Right lung (tissue), 5 donors: ENCODE results near the gene RPL5. TPM values are rescaled to one million over a fixed set of nuclear protein-coding genes. Genes with fewer than 3 reads are reported as not detected.

Source experiments
- DNase-seq, 2 donors: peaks; one replicate each; pipeline ENCODE4 v3.0.0-alpha.2; 2013
- polyA plus RNA-seq, 5 donors: library from polyadenylated mRNA; unstranded; fragments of 120-200 nt; gene quantifications; one replicate each; pipeline versions ENCODE4 v1.2.1 to v1.2.3, GENCODE V29; 2013; ENCODE audit warnings: inconsistent platforms in 1 of 5, low replicate concordance in 1 of 5; ENCODE audit not compliant: insufficient read length in 5 of 5, insufficient read depth in 1 of 5

Gene RPL5
- polyA plus RNA-seq, 5 donors = 2,868 to 3,314 (median 3,014) TPM

DNA sequence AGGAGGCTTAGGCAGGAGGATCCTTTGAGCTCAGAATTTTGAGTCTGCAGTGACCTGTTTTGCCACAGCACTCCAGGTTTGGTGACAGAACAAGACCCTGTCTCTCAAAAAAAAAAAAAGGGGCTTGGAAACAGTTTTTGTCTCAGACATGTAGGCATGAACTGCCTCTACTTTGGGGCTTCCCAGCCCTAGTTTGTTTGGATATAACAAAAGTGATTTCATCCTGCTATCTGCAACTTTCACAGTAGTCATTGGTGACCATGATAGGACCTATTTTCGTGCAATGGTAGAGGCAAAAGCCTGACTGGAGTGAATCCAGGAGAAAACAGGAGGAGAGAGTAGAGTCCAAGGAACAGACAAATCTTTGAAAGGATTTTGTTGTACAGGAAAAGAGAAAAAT lies 26.6 kb upstream of the RPL5 start:
- DNase-seq = no peak

DNA sequence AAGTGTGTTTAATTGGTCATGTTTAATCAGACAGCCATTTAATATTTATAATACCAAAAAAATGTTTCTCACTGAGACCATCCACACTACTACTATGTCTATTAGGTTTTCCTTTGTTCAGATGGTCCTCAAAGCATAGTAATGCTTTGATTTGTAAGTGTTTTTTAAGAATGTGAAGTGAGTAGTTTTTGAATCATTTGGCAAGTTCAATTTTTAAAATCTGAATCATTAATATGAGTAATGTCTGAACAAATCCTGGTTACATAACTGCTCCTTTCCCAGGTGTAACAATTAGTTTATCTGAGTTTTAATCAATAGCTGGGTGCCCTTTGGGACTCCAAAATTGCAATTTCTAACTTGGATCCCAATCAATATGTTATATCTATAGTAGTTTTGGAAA lies 23.5 kb upstream of the RPL5 start:
- DNase-seq = no peak

DNA sequence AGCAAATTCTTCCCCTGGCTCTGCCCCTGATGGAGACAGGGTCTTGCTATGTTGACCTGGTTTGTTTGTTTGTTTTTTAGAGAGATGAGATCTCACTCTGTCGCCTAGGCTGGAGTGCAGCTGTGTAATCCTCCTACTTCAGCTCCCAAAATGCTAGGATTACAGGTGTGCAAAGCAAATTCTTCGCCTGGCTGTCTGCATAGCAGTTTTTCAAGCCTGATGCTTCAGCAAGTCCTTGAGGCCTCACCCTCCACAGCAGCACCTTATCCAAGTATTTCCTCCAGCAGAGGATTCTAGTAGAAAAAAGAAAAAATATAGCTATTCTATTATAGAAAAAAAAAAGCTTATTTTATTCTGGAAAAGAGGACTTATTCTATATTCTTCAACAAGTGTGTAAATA lies 15.1 kb upstream of the RPL5 start:
- no peak for DNase-seq

DNA sequence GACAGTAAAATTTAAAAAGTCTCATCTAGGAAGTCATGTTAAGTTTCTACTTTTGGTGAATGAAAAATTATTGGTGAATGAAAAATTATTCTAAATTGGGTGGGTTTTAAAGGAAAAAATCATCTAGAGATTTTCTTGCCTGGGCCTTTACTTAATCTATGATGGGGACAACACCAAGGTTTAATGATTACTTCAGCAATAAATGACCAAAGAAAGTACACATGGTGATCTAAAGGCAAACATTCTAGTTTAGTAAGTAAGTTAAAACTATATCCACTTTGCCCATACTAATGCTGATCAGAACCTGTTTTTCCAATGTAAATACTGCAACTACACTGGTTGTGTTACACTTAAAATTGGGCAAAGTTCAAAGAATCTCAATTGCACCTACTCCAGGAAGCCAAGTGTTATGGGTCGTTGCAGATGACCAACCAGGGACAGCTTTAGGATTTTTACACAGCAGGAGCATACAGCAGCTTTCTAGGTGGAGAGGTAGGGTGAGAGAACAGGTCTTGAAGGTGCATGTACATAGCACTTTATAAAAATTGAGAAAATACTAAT lies 14.6 kb upstream of the RPL5 start:
- DNase-seq = no peak

DNA sequence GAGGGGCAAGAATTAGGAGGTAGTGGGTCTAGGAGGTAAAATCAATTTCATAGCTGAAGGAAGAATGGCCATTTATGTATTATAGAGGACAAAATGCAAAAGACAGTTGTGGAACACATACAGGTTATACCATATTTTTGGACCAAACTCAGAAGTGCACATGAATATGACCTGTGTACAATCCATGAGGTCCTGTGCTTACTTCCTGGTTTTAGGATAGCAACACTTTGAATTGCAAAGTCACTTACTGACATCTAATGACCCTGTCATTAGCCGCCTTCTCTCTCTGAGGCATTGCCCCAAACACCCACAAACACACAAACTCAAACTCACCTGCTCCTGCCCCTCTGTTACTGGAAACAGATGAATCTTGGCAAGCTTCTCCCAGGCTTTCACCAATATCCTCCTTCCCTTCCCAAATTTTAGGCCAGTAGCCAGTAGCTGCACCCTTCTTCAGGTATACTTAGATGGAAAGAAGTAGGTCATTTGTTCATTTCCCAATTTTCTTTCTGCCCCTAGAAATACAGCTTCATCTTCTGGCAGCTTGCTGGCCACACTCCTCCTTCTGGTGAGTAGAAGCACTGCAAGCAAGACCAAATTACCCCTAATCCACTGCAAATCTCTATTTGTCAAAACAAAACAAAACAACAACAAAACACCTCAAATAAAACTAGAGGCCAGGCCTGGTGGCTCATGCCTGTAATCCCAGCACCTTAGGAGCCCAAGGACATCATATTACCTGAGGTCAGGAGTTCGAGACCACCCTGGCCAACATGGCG lies 13.7 kb upstream of the RPL5 start:
- no peak for DNase-seq

DNA sequence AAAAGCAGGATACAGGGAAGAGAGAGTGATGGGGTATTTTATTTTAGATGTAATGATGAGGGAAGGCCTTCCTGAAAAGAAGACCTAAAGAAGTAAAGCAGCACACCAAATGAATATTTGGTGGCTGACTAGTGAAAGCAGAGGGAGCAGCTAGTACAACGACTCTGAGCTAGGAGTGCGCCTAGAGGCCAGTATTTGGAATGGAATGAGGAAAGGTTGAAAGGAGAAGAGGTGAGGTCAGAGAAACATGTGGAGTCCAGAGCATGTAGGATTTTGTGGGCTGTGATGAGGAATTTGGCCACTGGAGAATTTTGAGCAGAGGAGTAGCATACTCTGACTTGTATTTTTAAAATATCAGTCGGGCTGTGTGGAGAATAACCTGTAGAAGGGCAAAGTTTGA lies 11.8 kb upstream of the RPL5 start:
- no peak for DNase-seq

DNA sequence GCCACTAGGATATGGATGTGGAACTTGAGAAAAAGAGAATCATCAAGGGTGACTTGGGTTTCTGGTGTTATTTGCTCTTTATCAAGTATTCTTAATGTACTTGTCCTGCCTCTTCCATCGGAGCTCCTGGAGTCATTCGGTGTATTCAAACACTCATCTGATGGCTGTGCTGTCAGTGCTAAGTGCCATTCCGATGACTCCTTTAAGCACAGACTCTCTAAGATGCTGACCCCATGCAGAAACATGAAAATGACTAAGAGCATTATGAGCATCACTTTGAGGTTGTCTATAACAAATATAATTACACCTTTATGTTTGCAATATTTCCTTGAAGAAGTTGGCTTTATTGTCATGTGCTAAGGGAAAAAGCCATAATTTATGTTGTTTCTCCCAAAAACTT lies 11.3 kb upstream of the RPL5 start:
- no peak for DNase-seq

DNA sequence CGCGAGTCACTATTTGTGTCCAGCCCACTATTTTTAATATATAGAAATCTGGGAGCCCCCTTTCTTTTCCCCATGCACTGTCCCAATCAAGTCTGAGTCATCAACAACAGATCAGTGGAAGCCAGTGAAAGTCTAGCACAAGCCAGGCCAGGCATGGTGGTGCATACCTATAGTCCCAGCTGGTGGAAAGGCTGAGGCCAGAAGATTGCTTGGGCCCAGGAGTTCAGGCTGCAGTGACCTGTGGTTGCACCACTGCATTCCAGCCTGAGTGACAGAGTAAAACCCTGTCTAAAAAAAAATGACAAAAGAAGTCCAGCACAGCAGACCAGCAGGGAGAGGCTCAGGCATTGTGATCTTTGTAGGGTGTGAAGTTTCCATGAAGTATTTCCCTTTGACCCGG lies 9.0 kb upstream of the RPL5 start:
- no peak for DNase-seq

DNA sequence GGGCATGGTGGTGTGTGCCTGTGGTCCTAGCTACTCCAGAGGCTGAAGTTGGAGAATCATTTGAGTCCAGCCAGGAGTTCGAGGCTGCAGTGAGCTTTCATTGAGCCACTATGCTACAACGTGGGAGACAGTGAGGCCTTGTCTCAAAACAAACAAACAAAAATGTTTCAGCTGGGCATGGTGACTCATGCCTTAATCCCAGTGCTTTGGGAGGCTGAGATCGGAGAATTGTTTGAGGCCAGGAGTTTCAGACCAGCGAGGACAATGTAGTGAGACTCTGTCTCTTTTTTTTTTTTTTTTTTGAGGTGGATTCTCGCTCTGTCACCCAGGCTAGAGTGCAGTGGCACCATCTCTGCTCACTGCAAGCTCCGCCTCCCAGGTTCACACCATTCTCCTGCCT lies 5.0 kb upstream of the RPL5 start:
- DNase-seq = no peak

DNA sequence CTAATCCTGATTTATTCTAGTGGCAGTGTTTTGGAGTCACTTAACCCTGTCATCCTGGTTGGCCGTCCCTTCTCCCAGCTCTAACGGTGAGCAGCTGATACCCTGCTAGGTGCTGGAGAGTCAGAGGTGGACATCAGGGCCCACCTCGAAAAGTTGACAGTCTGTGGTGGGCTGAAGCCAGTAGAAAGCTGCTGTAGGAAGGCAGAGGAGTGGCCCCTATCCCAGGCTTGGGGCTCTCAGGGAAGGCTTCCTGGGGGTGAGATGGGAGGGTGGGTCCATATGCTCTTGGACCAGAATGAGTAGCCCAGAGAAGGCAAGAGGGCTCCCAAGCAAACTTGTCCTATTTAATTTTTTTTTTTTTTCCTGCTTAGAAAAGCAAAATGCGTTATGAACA lies 475 bp upstream of the RPL5 start:
- no peak for DNase-seq

DNA sequence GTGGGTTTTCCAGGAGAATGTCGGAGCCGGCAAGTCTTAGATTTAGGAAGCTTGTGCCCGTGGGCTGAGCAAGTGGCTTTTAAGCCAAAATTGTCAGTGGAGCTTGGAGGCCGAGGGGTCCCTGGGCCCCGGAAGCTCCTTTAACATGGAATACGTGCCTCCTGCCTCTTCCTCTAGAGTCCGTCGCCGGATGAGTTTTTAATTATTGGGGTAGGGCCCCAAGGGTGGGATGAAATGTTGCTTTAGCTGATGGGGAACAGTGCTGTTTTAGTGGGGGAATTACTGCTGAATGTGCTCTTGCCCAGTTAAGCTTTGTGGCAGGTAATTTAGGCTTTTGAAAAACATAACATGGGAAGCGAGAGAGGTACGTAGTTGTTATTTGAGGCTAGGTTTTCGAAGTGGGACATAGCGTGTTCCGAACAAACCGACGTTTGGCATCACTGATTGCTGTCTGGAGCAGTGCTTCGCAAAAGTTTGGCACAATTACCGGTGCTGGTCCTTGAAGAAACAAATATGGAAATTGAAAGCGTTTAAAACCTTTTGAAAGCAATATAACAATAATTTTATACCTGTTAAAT lies 786 bp downstream of the RPL5 start:
- DNase-seq = no peak

DNA sequence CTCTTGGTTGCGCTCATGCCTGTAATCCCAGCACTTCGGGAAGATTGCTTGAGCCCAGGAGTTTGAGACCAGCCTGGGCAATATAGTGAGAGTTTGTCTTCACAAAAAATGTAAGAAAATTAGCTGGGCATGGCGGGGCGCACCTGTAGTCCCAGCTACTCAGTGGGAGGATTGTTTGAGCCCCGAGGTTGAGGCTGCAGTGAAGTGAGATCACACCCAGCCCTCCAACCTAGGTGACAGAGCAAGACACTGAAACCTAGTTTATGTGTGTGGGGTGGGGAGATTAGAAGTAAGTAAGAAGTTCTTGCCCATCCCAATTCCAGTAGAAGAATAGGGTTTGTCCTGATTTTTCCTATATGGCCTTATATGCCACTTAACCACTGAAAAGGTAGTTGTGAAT lies 2.0 kb downstream of the RPL5 start:
- no peak for DNase-seq

DNA sequence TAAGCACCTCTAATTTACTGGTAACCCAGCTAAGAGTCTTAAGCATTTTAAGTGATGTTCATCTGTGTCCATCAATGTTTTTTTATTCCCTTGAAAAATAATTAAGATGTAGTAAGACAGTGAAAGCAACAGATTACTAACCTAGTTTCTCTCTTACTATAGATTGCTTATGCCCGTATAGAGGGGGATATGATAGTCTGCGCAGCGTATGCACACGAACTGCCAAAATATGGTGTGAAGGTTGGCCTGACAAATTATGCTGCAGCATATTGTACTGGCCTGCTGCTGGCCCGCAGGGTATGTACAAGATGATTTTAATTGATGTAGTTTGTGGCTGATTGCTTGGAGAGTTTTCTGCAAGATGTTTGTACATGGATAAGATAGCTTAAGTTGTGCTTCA lies 2.8 kb downstream of the RPL5 start:
- DNase-seq = no peak

DNA sequence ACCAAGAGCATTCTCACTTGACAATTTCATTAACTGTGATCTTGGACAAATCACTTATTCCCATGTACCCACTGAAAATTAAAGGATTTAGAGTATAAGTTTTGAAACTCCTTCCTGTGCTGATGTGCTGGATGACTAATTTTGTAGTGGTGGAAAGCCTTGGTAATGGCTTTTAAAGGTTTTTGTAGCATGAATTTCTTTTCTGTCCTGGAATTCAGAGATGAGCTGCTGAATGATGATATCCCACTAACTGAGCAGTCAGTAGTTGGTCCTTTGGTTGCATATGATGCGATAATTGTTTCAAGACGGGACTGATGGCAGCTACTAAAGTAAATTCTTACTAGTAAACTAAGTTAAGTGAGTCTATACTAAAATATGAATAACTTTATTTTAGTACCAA lies 5.2 kb downstream of the RPL5 start:
- DNase-seq = no peak

DNA sequence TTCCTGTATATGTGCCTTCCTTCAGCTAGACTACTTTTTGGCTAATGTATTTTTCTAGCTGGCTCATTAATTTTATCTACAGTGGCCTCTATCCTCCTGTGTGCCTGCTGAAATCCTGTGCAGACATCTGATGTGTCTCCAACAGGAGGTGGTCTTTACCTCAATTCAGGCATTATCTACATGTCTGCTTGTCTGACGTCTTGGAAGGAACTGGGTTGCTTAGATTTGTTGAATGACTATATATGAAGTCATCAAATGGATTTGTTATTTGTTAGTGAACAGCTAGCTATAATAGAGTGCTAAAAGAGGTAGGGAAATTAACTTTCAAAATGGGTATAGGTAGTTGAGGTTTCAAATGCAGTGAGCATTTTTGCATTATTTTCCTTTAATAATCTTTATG lies 6.7 kb downstream of the RPL5 start:
- DNase-seq = no peak

DNA sequence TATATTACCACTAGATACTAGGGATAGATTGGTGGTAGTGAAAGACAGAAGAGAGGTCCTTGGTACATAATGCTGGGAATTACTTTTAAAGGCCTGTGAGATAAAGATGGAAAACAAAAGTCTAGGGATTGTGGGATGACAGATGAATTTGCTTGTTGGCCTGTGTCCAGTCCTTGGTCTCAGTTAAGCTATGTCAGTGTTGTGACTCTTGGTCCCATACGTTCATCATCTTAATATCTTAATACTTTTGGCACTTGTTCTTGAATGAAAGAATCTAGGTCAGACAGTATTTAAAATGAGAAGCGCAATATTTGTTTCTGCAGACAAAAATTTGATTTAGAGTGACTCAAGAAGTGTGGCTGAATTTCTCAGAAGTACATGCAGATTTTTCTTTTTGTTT lies 7.6 kb downstream of the RPL5 start:
- DNase-seq = no peak

DNA sequence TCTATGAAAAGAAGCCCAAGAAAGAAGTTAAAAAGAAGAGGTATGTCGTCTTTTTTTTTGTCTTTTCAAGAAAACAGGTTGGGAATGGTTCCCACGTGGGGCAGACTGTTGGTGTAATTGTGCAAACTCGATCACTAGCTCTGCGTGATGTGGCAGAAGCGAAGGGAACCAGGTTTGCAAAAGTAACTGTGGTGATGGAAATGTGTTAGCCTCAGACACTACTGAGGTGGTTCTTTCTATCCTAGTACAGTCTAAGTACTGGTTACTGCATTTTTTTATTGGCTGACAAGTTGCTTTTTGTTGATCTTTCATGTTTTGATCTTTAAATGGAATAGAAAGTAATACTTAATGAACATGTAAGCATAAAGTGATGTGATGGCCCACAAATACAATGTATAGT lies 8.8 kb downstream of the RPL5 start:
- no peak for DNase-seq

DNA sequence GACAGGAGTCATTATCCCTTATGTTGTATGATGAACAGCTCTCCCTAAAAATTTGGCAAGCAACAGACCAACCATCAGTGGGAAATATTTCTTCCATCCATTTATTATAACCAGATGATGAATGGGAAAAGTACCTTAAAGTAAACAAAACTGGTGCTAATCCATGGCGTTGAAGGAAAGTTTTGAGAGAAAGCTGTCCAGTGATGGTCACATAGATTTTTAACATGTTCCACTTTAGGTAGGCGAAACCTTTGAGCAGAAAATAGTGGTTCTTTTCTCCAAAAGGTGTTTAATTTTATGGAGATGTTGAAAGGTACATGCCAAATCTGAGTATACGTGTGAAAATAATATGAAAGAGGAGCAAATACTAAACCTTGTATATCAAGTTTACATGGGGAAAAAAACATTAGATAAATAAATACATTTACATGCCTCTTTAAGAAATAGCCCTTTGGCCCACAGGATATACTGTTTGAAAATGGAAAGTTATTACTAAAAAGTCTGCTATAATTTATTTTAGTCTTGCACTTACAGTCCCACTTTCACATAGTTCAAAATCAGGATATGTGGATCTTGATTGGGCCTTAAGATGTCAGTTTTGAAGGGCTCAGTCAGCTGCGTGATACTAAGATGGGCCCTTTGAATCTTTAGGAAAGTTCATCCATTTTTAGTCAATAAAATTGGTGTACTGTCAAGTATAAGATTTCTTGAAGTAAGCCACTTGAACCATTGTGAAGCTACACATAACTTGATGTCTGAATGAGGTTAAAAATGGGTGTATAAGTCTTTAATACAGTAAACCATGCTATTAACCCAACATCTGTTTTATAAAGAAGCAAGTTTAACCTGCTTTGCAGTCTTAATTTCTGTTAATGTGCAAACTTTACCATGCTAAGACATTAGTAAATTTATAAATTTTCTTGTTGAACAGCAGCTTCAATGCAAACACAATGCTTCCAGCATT lies 10.5 kb downstream of the RPL5 start:
- DNase-seq = no peak

DNA sequence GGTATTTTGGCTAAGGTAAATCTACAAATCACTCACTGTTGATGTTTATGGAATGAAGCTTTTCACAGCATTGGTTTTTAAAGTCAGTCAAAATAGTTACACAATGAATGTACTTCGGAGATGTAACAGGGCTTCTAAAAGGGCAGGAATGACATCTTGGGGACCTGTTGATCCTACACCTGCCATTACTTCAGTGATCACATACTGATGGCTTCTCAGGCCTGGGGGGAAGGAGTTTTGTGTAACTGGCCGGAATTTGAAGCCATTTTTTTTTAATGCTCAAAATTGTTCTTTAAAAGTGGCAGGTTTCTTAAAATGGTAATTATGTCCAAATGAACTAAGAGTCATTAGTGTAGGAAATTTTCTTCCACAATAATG lies 11.2 kb downstream of the RPL5 start:
- DNase-seq = no peak

DNA sequence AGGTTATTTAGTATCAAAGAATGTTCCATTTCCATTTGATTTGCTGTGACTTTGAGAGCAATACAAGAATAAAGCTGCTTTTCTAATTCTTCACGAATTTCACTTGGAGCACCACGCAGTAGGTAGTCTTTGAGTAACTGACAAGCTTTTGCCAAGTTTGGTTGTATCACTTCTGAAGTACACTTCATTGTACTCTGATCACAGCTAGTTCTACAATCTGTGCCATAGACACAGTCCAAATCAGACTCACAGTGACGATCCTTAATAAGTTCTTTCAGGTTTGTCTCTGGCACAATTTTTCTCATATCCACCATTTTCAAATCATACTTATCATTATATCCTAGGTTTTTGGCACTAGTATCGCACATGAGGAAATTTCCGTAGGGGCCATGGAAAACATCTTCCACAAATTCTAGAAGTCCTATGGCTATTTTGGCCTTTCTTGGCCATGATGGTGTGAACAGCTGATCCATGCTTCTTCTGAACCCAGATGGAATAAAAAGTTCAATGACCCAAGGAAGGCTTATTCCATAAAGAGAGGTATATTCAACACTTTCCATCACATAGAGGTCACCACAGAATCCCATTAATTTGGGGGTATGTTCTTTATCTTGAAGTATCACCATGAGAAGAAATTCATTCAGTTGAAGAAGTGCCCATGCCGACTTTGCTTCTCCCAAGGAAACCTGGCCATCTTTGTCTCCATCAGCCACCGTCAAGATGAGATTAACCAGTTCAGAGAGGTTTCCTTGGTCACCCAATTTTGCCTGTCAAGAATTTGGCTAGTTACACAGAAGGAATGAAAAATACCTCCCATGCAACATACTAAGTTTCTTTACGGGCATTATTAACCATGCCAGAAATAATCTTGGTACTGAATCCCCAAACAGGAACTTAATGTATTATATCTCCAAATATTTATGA lies 11.9 kb downstream of the RPL5 start:
- DNase-seq = no peak

DNA sequence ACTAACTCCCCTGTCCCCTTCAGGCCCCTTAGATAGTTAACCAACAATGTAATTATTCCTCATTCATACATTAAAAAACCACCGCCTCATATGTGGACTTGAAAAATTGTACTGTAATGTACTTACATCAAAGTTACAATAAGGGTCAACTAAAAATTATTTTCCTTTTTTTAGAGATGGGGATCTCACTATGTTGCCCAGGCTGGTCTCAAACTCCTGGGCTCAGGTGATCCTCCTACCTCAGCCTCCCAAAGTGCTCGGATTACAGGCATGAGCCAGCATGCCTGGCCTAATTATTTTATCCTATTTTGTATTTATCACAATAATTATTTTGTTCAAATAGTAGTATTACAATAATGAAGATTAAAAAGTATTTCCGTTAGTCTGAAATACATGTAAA lies 12.6 kb downstream of the RPL5 start:
- DNase-seq = no peak
